Stomach (tissue), 9 donors: ENCODE results near the gene MAGEB10. TPM values are rescaled to one million over a fixed set of nuclear protein-coding genes. Genes with fewer than 3 reads are reported as not detected.
"Not testable (repeated sequence)": the region's sequence is repeated elsewhere in the genome, so short reads cannot be mapped to it uniquely, and the experiment has no call there.

Source experiments
- DNase-seq, 2 donors: peaks; one replicate each; pipeline versions ENCODE4 v3.0.0 to v3.0.0-alpha.2; 2013 to 2019
- H3K27ac ChIP-seq, 5 donors: fragments of 200-600 bp in 4 of 5; sonication (generic) in 4 of 5; one replicate each; pipeline ENCODE4 v1.5.1; 2013 to 2019; ENCODE audit warnings: mild to moderate bottlenecking in 1 of 5, moderate library complexity in 1 of 5
- H3K27me3 ChIP-seq, 3 donors: fragments of 200-600 bp; sonication (generic); one replicate each; pipeline ENCODE4 v1.5.1; 2017 to 2019; ENCODE audit warnings: mixed run types in 1 of 3
- H3K36me3 ChIP-seq, 4 donors: fragments of 200-600 bp; sonication (generic); 1 replicate in 3 of 4; 2 replicates in 1 of 4; pipeline ENCODE4 v1.5.1; 2016 to 2019
- H3K4me1 ChIP-seq, 4 donors: fragments of 200-600 bp; sonication (generic); one replicate each; pipeline ENCODE4 v1.5.1; 2016 to 2019
- H3K4me3 ChIP-seq, 4 donors: fragments of 200-600 bp; sonication (generic) in 3 of 4; one replicate each; pipeline ENCODE4 v1.5.1; 2016 to 2019; ENCODE audit warnings: mild to moderate bottlenecking in 1 of 4
- H3K9me3 ChIP-seq, 4 donors: fragments of 200-600 bp; sonication (generic); one replicate each; pipeline ENCODE4 v1.5.1; 2016 to 2019
- CTCF ChIP-seq, 7 experiments: fragments of 450-650 bp in 4 of 7; fragments of 200-600 bp in 3 of 7; sonication (generic) in 3 of 7; IDR thresholded peaks; one replicate each; pipeline ENCODE4 v1.5.1; 2016 to 2019; ENCODE audit warnings: antibody characterized with exemption in 7 of 7, control low read depth in 2 of 7, mild to moderate bottlenecking in 1 of 7
- EP300 ChIP-seq: sonication (generic); formaldehyde crosslinking; IDR thresholded peaks from one replicate; pipeline ENCODE4 v1.6.1; 2017; ENCODE audit warnings: antibody characterized with exemption
- POLR2A ChIP-seq, 4 donors: fragments of 450-650 bp; IDR thresholded peaks; one replicate each; pipeline ENCODE4 v1.6.1; 2016; ENCODE audit warnings: antibody characterized with exemption in 4 of 4, control low read depth in 2 of 4, mild to moderate bottlenecking in 1 of 4, moderate library complexity in 1 of 4
- POLR2AphosphoS5 ChIP-seq, 3 donors: sonication (generic); formaldehyde crosslinking; IDR thresholded peaks; one replicate each; pipeline ENCODE4 v1.6.1; 2016; ENCODE audit warnings: antibody characterized with exemption in 3 of 3
- WGBS, 5 donors: extraction: QIAGEN DNeasy Blood & Tissue Kit in 3 of 5; methylation state at CpG; one replicate each; pipeline versions ENCODE4 v1.1.5 to v1.1.7; 2013 to 2018; 5-methylcytosine and 5-hydroxymethylcytosine counted together
- intact Hi-C: fragments of 100-400 bp; cut with DNase I; formaldehyde crosslinking; loops from one replicate; pipeline ENCODE4 v1.15.1; 2023; ENCODE audit warnings: low total_unique reads
- polyA plus RNA-seq, 3 donors: library from polyadenylated mRNA; stranded (reverse); fragments of 200-250 nt; gene quantifications; one replicate each; pipeline ENCODE4 v1.2.3, GENCODE V29; 2013
- total RNA-seq, 5 donors: library from RNA; depleted of rRNA; stranded (reverse); fragments of >200 nt; gene quantifications; one replicate each; pipeline versions ENCODE4 v1.1.0 to v1.2.3, GENCODE V29; 2014 to 2016
- donor health status: healthy with polysubstance abuse.
- donor health status: Bipolar disorder and iron deficiency.
- donor health status: healthy.

MAGEB10 gene
- total and polyA plus RNA-seq, 8 donors, result not detected

- Histone ChIP-seq H3K4me1 (no peaks in the 10 kb centered on the region), H3K36me3 (no peaks in the 10 kb centered on the region), H3K27me3 (no peaks in the 10 kb centered on the region), H3K4me3 (no peak overlapping the region), H3K27ac (no peak overlapping the region), H3K9me3 (no peaks in the 10 kb centered on the region)
- 23 to 49% (median 40%) methylated on average over 6 of the region's 6 CpGs for WGBS, 5 donors
- intact Hi-C loops, result no loop called here
- DNase-seq, result no peak
- TF ChIP-seq POLR2A (IDR thresholded peaks at IDR 0.05) (no peak), POLR2AphosphoS5 (IDR thresholded peaks at IDR 0.05) (no peak), CTCF (IDR thresholded peaks at IDR 0.05) (no peak), EP300 (no peak)
These were observed 11.0 kb upstream of the MAGEB10 start for GRCh38 chrX:27796640-27797257.

DNA sequence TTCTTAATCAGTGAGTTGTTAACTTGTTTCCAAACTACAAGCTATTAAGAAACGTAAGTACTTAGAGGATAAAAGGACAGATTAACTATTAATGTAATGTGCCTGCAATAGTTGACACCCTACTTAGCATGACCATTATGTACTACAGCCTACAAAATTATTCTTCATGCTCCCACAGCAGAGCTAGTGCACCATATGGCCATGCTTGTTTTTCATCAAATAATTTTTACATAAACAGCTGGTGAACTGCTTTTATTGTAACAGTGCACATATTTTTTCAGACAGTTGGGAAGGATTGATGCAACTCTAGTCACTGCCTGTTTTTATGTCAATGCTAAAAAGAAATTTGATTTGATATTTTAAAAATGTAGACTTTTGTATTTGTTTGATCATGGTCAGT, 10.2 kb upstream of the MAGEB10 start:
- DNase-seq, result no peak
- no peaks in the 10 kb centered on the region for H3K27me3 ChIP-seq
- no peaks in the 10 kb centered on the region for H3K4me1 ChIP-seq
- no peak overlapping the region for H3K4me3 ChIP-seq
- H3K9me3 ChIP-seq, result no peaks in the 10 kb centered on the region
- WGBS, 5 donors, result 37 to 53% (median 46%) methylated on average over 1 of the region's 1 CpG
- intact Hi-C loops, result no loop called here
- no peak for TF ChIP-seq CTCF (IDR thresholded peaks at IDR 0.05)
- no peak for TF ChIP-seq POLR2AphosphoS5 (IDR thresholded peaks at IDR 0.05)
- TF ChIP-seq POLR2A (IDR thresholded peaks at IDR 0.05), result no peak
- no peak for TF ChIP-seq EP300
- no peaks in the 10 kb centered on the region for H3K36me3 ChIP-seq
- H3K27ac ChIP-seq, result no peak overlapping the region

GRCh38 chrX:27808226-27808625, 436 bp downstream of the MAGEB10 start:
- no peak for TF ChIP-seq POLR2AphosphoS5 (IDR thresholded peaks at IDR 0.05)
- TF ChIP-seq EP300, result no peak
- TF ChIP-seq CTCF (IDR thresholded peaks at IDR 0.05), result no peak
- TF ChIP-seq POLR2A (IDR thresholded peaks at IDR 0.05), result no peak
- WGBS, 5 donors, result 89 to 97% (median 96%) methylated on average over 14 of the region's 14 CpGs
- Histone ChIP-seq H3K4me1 (no peaks in the 10 kb centered on the region), H3K27me3 (no peaks in the 10 kb centered on the region), H3K9me3 (no peaks in the 10 kb centered on the region), H3K4me3 (no peak overlapping the region), H3K36me3 (no peaks in the 10 kb centered on the region), H3K27ac (no peak overlapping the region)
- no peak for DNase-seq
- intact Hi-C loops, result no loop called here

GRCh38 chrX:27808991-27809859, 1.4 kb downstream of the MAGEB10 start:
- H3K36me3 ChIP-seq, H3K9me3 ChIP-seq, intact Hi-C loops, H3K4me1 ChIP-seq, DNase-seq, H3K27me3 ChIP-seq, H3K27ac ChIP-seq, H3K4me3 ChIP-seq: not testable (repeated sequence)
- WGBS, 5 donors, result 95 to 100% (median 98%) methylated on average over 1 to 29 of the region's 50 CpGs; no CpG with 5 or more reads in 1 of the 5 donors

DNA sequence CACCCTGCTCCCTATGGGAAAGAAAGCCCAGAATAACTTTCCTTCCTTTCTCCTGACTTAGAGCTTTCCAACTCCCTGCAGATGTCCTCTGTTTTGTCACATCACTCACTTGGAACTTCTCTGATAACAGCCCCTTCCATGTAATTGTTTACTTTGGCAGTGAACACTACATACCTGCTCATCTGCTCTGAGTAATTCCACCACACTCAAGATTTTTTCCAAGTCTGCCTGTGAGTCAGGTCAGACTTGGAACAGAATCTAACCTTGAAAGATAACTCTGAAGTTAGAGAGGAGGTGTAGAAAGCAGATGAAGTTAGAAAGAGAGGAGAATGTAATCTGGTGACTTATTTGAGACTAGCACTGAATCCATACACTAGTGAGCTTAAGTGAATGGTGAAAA, 7.4 kb downstream of the MAGEB10 start:
- TF ChIP-seq EP300 (no peak), POLR2A (IDR thresholded peaks at IDR 0.05) (no peak), CTCF (IDR thresholded peaks at IDR 0.05) (no peak), POLR2AphosphoS5 (IDR thresholded peaks at IDR 0.05) (no peak)
- H3K4me3 ChIP-seq, result no peak overlapping the region
- intact Hi-C loops, result no loop called here
- H3K36me3 ChIP-seq, result no peaks in the 10 kb centered on the region
- H3K9me3 ChIP-seq, result no peaks in the 10 kb centered on the region
- no peak for DNase-seq
- no peaks in the 10 kb centered on the region for H3K4me1 ChIP-seq
- H3K27ac ChIP-seq, result no peak overlapping the region
- H3K27me3 ChIP-seq, result no peaks in the 10 kb centered on the region
